Calu3 (cell line): Measurements from ENCODE around the gene SMIM11. TPM values are rescaled to one million over a fixed set of nuclear protein-coding genes. Genes with fewer than 3 reads are reported as not detected.

Experiments used
- BruUV-seq: library from RNA; stranded (reverse); fragments of 400-500 nt; replicated peaks from 2 replicates; lab custom pipeline; 2021; lab: Mats Ljungman, UMichigan
- CTCF ChIA-PET: fragments of 300-600 bp; sonication (Branson Sonifier 250); formaldehyde crosslinking; loops from one replicate; lab custom pipeline; 2022; ENCODE audit warnings: antibody characterized with exemption; lab: Charles Lee
- DNase-seq: peaks from one replicate; pipeline ENCODE4 v3.0.0; 2022
- H3K27ac Mint-ChIP-seq: one replicate; pipeline ENCODE4 v1.8.0; 2022; ENCODE audit warnings: mixed read lengths; ENCODE audit not compliant: unreplicated experiment
- H3K27me3 Mint-ChIP-seq: one replicate; pipeline ENCODE4 v1.8.0; 2022; ENCODE audit warnings: mixed read lengths; ENCODE audit not compliant: unreplicated experiment
- H3K36me3 Mint-ChIP-seq: one replicate; pipeline ENCODE4 v1.8.0; 2022; ENCODE audit warnings: mild to moderate bottlenecking, moderate library complexity, mixed read lengths; ENCODE audit not compliant: insufficient read depth, unreplicated experiment
- H3K4me1 Mint-ChIP-seq: one replicate; pipeline ENCODE4 v1.8.0; 2022; ENCODE audit warnings: mild to moderate bottlenecking, low read depth, mixed read lengths; ENCODE audit not compliant: unreplicated experiment
- H3K4me3 Mint-ChIP-seq: one replicate; pipeline ENCODE4 v1.8.0; 2022; ENCODE audit warnings: mild to moderate bottlenecking, low read depth, moderate library complexity, mixed read lengths; ENCODE audit not compliant: unreplicated experiment
- H3K9me3 Mint-ChIP-seq: one replicate; pipeline ENCODE4 v1.8.0; 2022; ENCODE audit warnings: low read depth, mixed read lengths; ENCODE audit not compliant: unreplicated experiment
- intact Hi-C: fragments of 100-400 bp; cut with micrococcal nuclease; formaldehyde crosslinking; loops from one replicate; pipeline ENCODE4 v1.10.0; 2022; ENCODE audit not compliant: unreplicated experiment
- total RNA-seq: library from RNA; stranded (reverse); gene quantifications from 2 replicates; pipeline ENCODE4 v1.2.3, GENCODE V29; 2022
- TF ChIP-seq, protein P1 (sequence below): fragments of 200-600 bp; IDR thresholded peaks from one replicate; pipeline ENCODE4 v1.8.0; 2022; ENCODE audit warnings: antibody characterized with exemption; ENCODE audit not compliant: unreplicated experiment

Gene SMIM11
- total RNA-seq, 1 experiment from 2014 or later: 12.9 TPM

DNA sequence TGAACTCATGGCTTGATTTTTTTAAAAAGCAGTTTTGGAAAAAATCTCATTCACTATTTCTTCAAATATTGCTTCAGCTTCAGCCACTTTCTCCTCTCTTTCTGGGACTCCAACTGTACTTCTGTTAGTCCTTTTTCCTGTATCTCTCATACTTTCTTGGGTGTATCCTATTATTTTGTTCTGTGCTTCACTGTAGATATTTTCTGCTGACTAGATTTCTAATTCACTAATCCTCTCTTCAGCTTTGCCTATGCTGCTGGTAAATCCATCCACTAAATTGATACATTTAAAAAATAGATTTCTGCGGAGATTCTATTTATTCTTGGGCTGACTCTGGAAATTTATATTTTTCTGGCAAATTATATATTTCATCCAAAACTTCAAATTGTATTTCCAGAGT lies 16.4 kb upstream of the SMIM11 start:
- Mint-ChIP-seq H3K36me3 (no peaks in the 10 kb centered on the region), H3K27ac (no peak overlapping the region), H3K27me3 (peaks cover 63% of the 10 kb centered on the region), H3K4me3 (no peak overlapping the region), H3K9me3 (no peaks in the 10 kb centered on the region), H3K4me1 (peaks cover 8% of the 10 kb centered on the region)
- intact Hi-C loops: no loop called here
- no TSS peak for BruUV-seq
- CTCF ChIA-PET: no interaction called here
- TF ChIP-seq, protein P1, sequence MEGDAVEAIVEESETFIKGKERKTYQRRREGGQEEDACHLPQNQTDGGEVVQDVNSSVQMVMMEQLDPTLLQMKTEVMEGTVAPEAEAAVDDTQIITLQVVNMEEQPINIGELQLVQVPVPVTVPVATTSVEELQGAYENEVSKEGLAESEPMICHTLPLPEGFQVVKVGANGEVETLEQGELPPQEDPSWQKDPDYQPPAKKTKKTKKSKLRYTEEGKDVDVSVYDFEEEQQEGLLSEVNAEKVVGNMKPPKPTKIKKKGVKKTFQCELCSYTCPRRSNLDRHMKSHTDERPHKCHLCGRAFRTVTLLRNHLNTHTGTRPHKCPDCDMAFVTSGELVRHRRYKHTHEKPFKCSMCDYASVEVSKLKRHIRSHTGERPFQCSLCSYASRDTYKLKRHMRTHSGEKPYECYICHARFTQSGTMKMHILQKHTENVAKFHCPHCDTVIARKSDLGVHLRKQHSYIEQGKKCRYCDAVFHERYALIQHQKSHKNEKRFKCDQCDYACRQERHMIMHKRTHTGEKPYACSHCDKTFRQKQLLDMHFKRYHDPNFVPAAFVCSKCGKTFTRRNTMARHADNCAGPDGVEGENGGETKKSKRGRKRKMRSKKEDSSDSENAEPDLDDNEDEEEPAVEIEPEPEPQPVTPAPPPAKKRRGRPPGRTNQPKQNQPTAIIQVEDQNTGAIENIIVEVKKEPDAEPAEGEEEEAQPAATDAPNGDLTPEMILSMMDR: no peak
- DNase-seq: no peak

DNA sequence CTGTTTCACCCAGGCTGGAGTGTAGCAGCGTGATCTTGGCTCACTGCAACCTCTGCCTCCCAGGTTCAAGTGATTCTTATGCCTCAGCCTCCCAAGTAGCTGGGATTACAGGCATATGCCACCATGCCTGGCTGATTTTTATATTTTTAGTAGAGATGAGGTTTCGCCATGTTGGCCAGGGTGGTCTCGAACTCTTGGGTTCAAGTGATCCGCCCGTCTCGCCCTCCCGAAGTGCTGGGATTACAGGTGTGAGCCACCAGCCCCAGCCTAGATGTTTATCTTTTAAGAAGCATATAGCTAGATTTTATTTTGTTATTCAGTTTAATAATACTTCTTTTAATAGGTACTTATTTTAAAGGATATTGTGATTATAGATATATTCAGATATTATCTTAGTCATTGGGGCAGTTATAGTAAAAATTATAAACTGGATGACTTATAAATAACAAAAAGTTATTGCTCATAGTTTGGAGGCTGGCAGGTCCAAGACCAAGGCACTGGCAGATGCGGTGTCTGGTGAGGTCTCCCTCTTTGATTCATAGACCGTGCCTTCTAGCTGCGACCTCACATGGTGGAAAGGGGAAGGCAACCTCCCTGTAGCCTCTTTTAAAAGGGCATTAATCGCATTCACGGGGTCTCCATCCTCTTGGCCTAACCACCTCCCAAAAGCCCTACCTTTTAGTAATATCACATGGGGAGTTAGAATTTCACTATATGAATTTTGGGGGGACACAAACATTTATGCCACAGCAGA lies 14.6 kb upstream of the SMIM11 start:
- CTCF ChIA-PET: no interaction called here
- Mint-ChIP-seq H3K27ac (no peak overlapping the region), H3K36me3 (no peaks in the 10 kb centered on the region), H3K4me3 (no peak overlapping the region), H3K4me1 (peaks cover 8% of the 10 kb centered on the region), H3K9me3 (no peaks in the 10 kb centered on the region), H3K27me3 (peaks cover 45% of the 10 kb centered on the region)
- TF ChIP-seq, protein P1: no peak
- intact Hi-C loops: no loop called here
- BruUV-seq: no TSS peak
- DNase-seq: no peak

DNA sequence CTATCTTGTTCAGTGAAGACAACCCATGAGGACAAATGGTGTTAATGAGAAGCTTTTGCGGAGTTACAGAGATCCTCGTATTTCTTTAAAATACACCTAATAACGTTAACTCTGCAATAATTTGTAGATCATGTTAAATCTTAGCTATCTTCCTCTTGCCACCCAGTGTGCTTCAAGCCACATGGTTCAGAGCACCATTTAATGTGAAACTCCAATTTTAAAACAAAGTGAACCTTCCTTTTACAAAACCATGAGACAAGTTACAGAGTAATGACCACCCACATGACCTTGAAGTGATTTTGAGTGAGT lies 13.2 kb upstream of the SMIM11 start:
- Mint-ChIP-seq H3K27ac (no peak overlapping the region), H3K36me3 (no peaks in the 10 kb centered on the region), H3K4me1 (peaks cover 8% of the 10 kb centered on the region), H3K4me3 (peak overlapping the region; percentile 24), H3K27me3 (peaks cover 31% of the 10 kb centered on the region), H3K9me3 (no peaks in the 10 kb centered on the region)
- TF ChIP-seq, protein P1: no peak
- CTCF ChIA-PET: interaction anchor here (0.6 to 1.0 kb wide), 2 partner anchors 12 to 1150 kb away, joined by 4 read pairs; no protein-coding TSS in a partner anchor
- DNase-seq: no peak
- intact Hi-C loops: no loop called here
- no TSS peak for BruUV-seq

DNA sequence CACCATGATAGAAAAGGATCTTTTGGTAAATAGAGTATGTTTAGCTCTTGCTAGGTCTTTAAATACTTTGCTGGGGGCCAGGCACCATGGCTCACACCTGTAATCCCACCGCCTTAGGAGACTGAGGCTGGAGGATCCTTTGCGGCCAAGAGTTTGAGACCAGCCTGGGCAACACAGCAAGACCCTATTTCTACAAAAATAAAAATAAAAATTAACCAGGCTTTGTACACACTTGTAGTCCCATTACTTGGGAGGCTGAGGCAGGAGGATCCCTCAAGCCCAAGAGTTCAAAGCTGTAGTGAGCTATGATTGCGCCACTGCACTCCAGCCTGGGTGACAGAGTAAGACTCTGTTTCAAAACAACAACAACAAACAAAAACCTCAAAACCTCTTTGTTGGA lies 12.6 kb upstream of the SMIM11 start:
- H3K9me3 Mint-ChIP-seq: no peaks in the 10 kb centered on the region
- BruUV-seq: no TSS peak
- H3K4me1 Mint-ChIP-seq: peaks cover 8% of the 10 kb centered on the region
- no peak for DNase-seq
- intact Hi-C loops: no loop called here
- H3K27me3 Mint-ChIP-seq: peaks cover 25% of the 10 kb centered on the region
- no peaks in the 10 kb centered on the region for H3K36me3 Mint-ChIP-seq
- TF ChIP-seq, protein P1: no peak
- no peak overlapping the region for H3K4me3 Mint-ChIP-seq
- H3K27ac Mint-ChIP-seq: no peak overlapping the region
- CTCF ChIA-PET: interaction anchor here (1.0 kb wide), 1 partner anchor 11 kb away, joined by 4 read pairs; no protein-coding TSS in a partner anchor
